ENCODE results near the gene DENND10.
"Not testable (repeated sequence)": the region's sequence is repeated elsewhere in the genome, so short reads cannot be mapped to it uniquely, and the experiment has no call there.

The DENND10 gene

GRCh38 chr10:119133949-119134348 is 30.0 kb downstream of the DENND10 start:
- no peak for DNase-seq (ENCODE audit: low read depth)
- TF ChIP-seq, protein P1, sequence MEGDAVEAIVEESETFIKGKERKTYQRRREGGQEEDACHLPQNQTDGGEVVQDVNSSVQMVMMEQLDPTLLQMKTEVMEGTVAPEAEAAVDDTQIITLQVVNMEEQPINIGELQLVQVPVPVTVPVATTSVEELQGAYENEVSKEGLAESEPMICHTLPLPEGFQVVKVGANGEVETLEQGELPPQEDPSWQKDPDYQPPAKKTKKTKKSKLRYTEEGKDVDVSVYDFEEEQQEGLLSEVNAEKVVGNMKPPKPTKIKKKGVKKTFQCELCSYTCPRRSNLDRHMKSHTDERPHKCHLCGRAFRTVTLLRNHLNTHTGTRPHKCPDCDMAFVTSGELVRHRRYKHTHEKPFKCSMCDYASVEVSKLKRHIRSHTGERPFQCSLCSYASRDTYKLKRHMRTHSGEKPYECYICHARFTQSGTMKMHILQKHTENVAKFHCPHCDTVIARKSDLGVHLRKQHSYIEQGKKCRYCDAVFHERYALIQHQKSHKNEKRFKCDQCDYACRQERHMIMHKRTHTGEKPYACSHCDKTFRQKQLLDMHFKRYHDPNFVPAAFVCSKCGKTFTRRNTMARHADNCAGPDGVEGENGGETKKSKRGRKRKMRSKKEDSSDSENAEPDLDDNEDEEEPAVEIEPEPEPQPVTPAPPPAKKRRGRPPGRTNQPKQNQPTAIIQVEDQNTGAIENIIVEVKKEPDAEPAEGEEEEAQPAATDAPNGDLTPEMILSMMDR (conservative IDR thresholded peaks at IDR 0.05; ENCODE audit: low read depth, low read length), result no peak
- H3K4me3 ChIP-seq (ENCODE audit: low read length), result no peak overlapping the region

- no peak for DNase-seq (ENCODE audit: low read depth)
- TF ChIP-seq, protein P1 (conservative IDR thresholded peaks at IDR 0.05; ENCODE audit: low read depth, low read length), result no peak
- H3K4me3 ChIP-seq (ENCODE audit: low read length), result no peak overlapping the region
These were observed 31.6 kb downstream of the DENND10 start for GRCh38 chr10:119135513-119135881.

DNA sequence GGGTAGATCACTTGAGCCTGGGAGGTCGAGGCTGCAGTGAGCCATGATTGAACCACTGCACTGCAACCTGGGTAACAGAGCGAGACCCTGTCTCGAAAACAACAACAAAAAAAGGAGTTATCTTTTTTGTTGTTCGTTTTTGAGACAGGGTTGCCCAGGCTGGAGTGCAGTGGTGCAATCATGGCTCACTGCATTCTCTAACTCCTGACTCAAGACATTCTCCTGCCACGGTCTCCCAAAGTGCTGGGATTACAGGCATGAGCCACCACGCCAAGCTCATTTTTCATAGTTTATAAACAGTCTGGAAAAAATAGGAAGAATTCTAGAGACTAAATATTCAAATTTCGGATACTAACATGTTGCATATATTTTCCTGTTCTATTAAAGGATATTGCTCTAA is 32.2 kb downstream of the DENND10 start:
- H3K4me3 ChIP-seq (ENCODE audit: low read length), result no peak overlapping the region
- TF ChIP-seq, protein P1 (conservative IDR thresholded peaks at IDR 0.05; ENCODE audit: low read depth, low read length), result no peak
- DNase-seq (ENCODE audit: low read depth), result no peak

- DNase-seq (ENCODE audit: low read depth); H3K4me3 ChIP-seq (ENCODE audit: low read length): not testable (repeated sequence)
- TF ChIP-seq, protein P1 (conservative IDR thresholded peaks at IDR 0.05; ENCODE audit: low read depth, low read length), result peak; percentile 9
These were observed 34.0 kb downstream of the DENND10 start for GRCh38 chr10:119137878-119138277.

DNA sequence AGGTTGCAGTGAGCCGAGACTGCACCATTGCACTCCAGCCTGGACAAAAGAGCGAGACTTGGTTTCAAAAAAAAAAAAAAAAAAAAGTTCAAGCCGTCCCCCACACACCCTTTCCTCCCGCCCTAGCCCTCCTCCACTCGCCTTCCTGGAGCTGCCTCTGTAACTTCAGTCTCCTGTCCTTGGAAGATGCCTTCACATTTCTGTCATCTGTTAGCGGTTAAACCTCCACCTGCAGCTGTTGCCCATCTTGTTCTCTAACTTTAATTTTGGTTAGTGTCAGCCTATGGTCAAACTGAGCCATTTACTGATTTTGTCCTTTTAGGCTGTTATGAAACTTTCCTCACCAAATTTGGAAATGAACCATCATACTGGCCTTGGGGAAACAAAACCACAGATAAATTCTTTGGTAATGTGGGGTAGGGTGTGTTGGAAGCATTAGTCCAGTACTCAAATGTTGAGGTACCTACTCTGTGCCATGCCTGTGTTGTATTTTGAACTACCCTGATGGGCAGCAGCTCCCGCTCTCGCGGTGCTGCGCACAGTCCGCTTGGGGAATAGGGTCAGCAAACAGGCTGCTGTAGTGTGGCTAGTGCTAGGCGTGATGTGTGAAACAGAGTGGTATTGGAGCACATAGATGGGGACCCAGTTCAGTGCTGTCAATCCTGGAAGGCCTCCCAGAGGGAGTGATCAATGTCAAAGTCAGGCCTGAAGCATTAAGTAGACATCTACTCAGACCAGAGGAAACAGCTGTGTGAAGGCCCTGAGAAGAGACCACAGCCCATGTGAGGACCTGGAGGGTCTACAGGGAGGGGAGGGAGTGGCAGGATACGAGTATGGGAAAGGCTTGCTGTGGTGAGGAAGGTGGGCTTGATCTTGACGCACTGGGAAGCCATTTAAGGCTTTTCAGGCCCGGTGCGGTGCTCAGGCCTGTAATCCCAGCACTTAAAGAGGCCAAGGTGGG is 34.7 kb downstream of the DENND10 start:
- TF ChIP-seq, protein P1 (conservative IDR thresholded peaks at IDR 0.05; ENCODE audit: low read depth, low read length), result no peak
- no peak for DNase-seq (ENCODE audit: low read depth)
- no peak overlapping the region for H3K4me3 ChIP-seq (ENCODE audit: low read length)

DNA sequence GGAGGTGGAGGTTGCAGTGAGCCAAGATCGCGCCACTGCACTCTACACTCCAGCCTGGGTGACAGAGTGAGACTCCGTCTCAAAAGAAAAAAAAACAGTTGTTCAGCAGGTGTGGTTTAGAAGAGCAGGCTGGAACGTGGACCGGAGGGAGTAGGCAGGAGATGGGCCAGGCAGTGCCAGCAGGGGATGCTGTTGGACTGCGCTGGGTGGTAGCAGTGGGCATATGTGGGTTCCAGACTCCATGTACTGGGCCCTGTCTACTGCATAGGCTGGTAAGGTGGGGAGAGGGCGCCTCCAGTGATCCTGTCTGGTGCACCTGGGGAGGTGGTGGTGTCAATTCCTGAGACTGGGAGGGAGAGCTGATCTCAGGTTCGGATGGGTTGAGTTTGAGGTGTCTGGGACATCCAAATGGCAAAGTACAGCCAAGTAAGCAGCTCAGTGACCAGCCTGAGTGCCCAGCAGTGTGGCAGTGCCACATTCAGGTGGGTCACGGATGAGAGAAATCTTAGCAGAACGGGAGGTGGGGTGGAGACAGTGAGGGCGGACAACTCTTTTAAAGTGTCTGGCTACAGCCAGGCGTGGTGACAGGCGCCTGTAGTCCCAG is 35.7 kb downstream of the DENND10 start:
- TF ChIP-seq, protein P1 (conservative IDR thresholded peaks at IDR 0.05; ENCODE audit: low read depth, low read length), result peak; percentile 63
- no peak for DNase-seq (ENCODE audit: low read depth)
- no peak overlapping the region for H3K4me3 ChIP-seq (ENCODE audit: low read length)
